WERI-Rb-1 (cell line): ENCODE results near the gene ACER3.
"Not testable (repeated sequence)": the region's sequence is repeated elsewhere in the genome, so short reads cannot be mapped to it uniquely, and the experiment has no call there.

ENCODE experiments used
- DNase-seq: peaks from one replicate; pipeline ENCODE4 v3.0.0-alpha.2; 2020
- H3K27ac ChIP-seq: fragments of 250-450 bp; sonication (Bioruptor Pico); 2 replicates; pipeline ENCODE4 v1.5.1; 2020; ENCODE audit warnings: mild to moderate bottlenecking, moderate library complexity
- H3K27me3 ChIP-seq: fragments of 250-450 bp; sonication (Bioruptor Pico); 2 replicates; pipeline ENCODE4 v1.5.1; 2021; ENCODE audit warnings: mild to moderate bottlenecking, low read depth, moderate library complexity; ENCODE audit not compliant: insufficient read depth, severe bottlenecking
- H3K36me3 ChIP-seq: fragments of 250-450 bp; sonication (Bioruptor Pico); 2 replicates; pipeline ENCODE4 v1.5.1; 2020; ENCODE audit warnings: mild to moderate bottlenecking, moderate library complexity
- H3K4me3 ChIP-seq: 2 replicates; pipeline ENCODE4 v1.5.1; 2011; ENCODE audit warnings: low read depth, mild to moderate bottlenecking, control low read depth, low read length
- H3K9me3 ChIP-seq: fragments of 250-450 bp; sonication (Bioruptor Pico); 2 replicates; pipeline ENCODE4 v1.5.1; 2021; ENCODE audit warnings: mild to moderate bottlenecking, moderate library complexity; ENCODE audit not compliant: severe bottlenecking
- TF ChIP-seq, protein P1 (sequence below): IDR thresholded peaks from 2 replicates; pipeline ENCODE4 v1.5.1; 2011; ENCODE audit warnings: low read depth, mild to moderate bottlenecking, control low read depth, inconsistent platforms, low read length

The ACER3 gene

DNA sequence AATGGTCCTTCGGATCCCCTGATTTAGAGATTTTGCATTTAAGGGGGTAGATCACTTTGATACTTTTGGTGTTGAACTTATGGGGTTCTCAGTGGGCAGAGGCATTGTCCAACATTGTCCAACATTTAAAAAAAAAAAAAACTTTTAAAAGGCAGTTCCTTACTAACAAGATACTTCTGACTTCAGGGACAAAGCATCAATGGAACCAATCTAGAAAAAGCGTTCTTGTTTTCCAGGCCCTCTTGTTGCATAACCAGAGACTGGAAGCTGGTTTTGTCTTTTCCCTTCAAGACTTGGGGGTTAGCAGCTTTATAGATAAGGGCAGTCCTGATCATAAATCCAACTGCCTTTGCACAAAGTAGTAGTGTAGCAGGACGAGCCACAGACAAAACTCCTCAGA, 40.4 kb downstream of the ACER3 start:
- no peak for DNase-seq

DNA sequence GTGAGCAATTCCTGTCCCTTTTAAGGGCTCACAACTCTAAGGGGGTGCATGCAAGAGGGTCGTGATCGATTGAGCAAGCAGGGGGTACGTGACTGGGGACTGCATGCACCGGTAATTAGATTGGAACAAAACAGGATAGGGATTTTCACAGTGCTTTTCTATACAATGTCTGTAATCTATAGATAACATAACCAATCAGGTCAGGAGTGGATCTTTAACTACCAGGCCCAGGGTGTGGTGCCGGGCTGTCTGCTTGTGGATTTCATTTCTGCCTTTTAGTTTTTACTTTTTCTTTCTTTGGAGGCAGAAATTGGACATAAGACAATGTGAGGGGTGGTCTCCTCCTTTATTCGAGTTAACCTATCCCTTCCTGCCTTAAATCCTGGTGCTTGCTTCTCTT, 40.9 kb downstream of the ACER3 start:
- not testable (repeated sequence) for DNase-seq, H3K36me3 ChIP-seq, H3K27me3 ChIP-seq, H3K4me3 ChIP-seq, H3K27ac ChIP-seq, H3K9me3 ChIP-seq

More for the DNA sequence above, 40.4 kb downstream of the ACER3 start:
- Histone ChIP-seq H3K27me3 (no peaks in the 10 kb centered on the region), H3K4me3 (no peak overlapping the region), H3K27ac (no peak overlapping the region), H3K36me3 (no peaks in the 10 kb centered on the region), H3K9me3 (no peaks in the 10 kb centered on the region)
- TF ChIP-seq, protein P1, sequence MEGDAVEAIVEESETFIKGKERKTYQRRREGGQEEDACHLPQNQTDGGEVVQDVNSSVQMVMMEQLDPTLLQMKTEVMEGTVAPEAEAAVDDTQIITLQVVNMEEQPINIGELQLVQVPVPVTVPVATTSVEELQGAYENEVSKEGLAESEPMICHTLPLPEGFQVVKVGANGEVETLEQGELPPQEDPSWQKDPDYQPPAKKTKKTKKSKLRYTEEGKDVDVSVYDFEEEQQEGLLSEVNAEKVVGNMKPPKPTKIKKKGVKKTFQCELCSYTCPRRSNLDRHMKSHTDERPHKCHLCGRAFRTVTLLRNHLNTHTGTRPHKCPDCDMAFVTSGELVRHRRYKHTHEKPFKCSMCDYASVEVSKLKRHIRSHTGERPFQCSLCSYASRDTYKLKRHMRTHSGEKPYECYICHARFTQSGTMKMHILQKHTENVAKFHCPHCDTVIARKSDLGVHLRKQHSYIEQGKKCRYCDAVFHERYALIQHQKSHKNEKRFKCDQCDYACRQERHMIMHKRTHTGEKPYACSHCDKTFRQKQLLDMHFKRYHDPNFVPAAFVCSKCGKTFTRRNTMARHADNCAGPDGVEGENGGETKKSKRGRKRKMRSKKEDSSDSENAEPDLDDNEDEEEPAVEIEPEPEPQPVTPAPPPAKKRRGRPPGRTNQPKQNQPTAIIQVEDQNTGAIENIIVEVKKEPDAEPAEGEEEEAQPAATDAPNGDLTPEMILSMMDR = no peak

DNA sequence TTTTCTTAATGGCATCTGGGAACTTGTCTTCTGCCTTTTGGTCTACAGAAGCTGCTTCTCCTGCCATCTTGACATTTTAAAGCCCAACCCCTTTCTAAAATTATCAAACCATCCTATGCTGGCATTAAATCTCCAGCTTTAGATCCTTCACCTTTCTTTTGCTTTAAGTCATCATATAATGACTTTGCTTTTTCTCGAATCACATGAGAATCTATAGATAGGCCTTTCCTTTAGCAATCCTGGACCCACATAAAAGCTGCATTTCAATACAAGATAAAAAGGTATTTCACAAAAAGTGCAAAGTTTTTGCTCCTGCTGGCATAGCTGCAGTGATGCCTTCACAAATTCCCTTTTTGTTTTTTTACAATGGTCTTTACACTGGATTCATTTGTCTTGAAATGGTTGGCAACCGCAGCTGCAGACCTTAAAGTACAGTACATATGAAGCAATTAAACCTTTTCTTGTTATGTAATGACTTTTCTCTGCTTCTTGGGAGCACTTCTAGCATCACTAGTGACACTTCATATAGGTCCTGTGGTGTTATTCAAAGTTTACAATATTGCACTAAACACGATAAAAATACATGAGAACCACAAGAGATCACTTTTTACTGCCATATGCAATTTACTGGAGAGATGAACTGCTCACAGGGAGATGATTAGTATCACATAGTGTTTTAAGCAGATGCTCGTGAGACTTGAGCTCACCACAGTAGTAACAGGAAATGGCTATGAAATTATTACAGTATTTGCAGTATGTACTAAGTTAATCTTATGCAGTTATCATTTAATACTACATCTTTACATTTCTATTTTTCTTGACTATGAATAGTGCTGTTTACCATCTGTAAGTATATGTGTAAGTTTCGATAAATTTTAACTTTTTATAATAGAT, 41.6 kb downstream of the ACER3 start:
- Histone ChIP-seq H3K4me3 (no peak overlapping the region), H3K27me3 (no peaks in the 10 kb centered on the region), H3K9me3 (no peaks in the 10 kb centered on the region), H3K27ac (no peak overlapping the region), H3K36me3 (no peaks in the 10 kb centered on the region)
- no peak for DNase-seq
- TF ChIP-seq, protein P1 = no peak

DNA sequence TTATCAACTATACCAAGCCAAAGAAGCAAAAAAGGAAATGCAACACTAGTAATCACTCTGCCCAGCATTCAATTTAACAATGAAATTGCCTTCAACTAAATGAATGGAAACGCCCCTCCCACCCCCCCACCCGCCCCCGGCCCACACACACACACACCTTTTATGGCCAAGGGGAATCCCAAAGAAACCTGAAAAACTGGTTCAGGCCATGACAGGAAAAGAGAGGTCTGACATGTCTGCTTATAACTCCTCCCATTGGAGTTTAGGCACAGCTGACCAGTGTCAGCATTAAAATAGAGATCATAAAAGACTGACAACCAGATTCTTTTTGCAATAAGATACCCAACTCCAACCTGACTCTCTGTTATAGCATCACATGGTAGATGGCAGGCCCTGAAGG, 42.6 kb downstream of the ACER3 start:
- no peak for DNase-seq
- Histone ChIP-seq H3K36me3 (no peaks in the 10 kb centered on the region), H3K27ac (no peak overlapping the region), H3K27me3 (no peaks in the 10 kb centered on the region), H3K4me3 (no peak overlapping the region), H3K9me3 (no peaks in the 10 kb centered on the region)
- TF ChIP-seq, protein P1 = no peak

DNA sequence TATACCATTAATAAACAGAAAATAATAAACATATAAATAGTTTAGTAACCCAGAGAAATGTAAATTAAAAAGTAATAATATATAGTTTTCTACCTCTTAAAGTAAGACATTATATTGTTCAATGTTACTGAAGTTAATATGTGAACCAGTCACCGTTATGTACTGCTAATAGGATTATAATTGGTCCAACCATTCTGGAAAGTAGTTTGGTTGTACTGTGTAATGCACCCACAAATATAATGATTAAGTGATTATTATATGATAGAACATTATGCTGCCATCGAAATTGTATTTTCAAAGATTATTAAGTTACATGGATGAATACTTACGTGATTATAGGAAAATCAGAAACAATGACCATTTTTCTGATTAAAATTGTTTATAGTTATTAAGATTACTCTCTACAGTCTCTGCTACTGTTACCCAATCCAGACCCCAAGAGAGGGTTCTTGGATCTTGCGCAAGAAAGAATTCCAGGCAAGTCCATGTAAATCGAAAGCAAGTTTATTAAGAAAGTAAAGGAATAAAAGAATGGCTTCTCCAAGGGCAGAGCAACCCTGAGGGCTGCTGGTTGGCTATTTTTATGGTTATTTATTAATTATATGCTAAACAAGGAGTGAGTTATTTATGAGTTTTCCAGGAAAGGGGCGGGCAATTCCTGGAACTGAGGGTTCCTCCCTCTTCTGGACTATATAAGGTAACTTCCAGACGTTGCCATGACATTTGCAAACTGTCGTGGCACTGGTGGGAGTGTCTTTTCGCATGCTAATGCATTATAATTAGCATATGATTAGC, 50.1 kb downstream of the ACER3 start:
- no peaks in the 10 kb centered on the region for H3K9me3 ChIP-seq

DNA sequence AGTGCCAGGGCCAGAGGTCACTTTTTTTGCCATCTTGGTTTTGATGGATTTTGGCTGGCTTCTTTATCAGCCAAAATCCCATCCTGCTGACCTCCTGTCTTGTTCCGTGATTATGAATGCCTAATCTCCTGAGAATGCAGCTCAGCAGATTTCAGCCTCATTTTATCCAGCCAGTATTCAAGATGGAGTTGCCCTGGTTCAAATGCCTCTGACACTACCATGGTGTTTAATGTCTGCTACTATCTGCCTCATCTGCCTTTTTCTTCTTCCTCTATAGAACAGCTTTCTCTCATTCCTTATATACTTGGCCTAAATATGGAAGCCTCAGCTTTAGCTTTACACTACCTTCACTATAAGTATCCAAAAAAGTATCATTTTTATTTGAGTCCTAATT, 50.7 kb downstream of the ACER3 start:
- no peaks in the 10 kb centered on the region for H3K36me3 ChIP-seq
- no peaks in the 10 kb centered on the region for H3K27me3 ChIP-seq
- H3K27ac ChIP-seq = no peak overlapping the region
- no peak overlapping the region for H3K4me3 ChIP-seq
- no peak for DNase-seq
- TF ChIP-seq, protein P1 = no peak
- H3K9me3 ChIP-seq = no peaks in the 10 kb centered on the region

More for the DNA sequence above, 50.1 kb downstream of the ACER3 start:
- Histone ChIP-seq H3K36me3 (no peaks in the 10 kb centered on the region), H3K27me3 (no peaks in the 10 kb centered on the region), H3K4me3 (no peak overlapping the region), H3K27ac (no peak overlapping the region)
- TF ChIP-seq, protein P1 = no peak
- no peak for DNase-seq
